ENCODE results near the gene TNFSF9. TPM values are rescaled to one million over a fixed set of nuclear protein-coding genes. Genes with fewer than 3 reads are reported as not detected.
A peak's percentile ranks its signal among the peaks of the same experiment; 100 is the strongest.
"Not testable (repeated sequence)": the region's sequence is repeated elsewhere in the genome, so short reads cannot be mapped to it uniquely, and the experiment has no call there.

TNFSF9 gene
- total RNA-seq, 1 donor from 2014 or later: 2.0 TPM

DNA sequence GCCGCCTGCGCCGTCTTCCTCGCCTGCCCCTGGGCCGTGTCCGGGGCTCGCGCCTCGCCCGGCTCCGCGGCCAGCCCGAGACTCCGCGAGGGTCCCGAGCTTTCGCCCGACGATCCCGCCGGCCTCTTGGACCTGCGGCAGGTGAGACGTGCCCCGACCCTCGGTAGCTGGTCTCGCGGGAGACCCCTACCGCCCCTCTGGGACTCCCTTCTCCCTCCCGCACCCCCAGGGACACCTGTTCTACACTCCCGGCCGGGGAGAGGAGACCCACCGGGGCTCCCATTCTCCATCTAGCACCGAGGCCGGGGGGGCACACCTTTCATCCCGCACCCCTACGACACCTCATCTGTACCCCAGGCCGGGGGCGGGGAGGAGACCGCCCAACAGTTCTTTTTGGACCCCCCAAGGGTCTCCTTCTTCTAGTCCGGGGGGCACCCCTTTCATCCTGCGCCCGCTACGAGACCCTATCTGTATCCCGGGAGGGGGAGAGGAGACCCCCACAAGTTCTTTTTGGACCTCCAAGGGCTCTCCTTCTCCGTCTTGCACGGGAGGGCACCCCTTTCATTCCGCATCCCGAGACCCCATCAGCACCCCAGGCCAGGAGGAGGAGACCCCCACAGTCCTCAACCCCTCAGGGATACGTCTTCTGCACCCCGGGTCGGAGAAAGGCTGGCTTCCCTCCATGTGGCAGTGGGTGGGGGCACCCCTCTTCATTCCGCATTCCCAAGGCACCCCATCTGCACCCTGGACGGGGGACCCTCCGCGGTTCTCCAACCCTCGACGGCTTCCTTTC is 533 bp downstream of the TNFSF9 start:
- FAIRE-seq (no peak), DNase-seq (ENCODE audit: low spot score in 2 of 2) (peak in 1 of 2 donors; percentile 36)

DNA sequence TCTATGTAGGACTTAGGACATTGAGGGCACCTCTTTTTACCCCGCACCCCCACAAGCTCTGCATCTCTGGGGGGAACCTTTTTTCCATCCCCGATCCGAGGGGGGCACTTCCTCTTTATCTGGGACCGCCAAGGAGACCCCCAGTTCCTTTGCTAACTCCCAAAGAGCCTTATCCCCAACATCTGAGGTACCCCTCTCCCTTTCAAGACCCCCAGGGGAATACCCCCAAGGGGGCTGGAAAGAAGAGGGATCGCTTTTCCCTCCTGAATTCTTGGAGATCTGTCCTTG is 1.1 kb downstream of the TNFSF9 start:
- DNase-seq (ENCODE audit: low spot score in 2 of 2): peak in 1 of 2 donors; percentile 35
- no peak for FAIRE-seq

DNA sequence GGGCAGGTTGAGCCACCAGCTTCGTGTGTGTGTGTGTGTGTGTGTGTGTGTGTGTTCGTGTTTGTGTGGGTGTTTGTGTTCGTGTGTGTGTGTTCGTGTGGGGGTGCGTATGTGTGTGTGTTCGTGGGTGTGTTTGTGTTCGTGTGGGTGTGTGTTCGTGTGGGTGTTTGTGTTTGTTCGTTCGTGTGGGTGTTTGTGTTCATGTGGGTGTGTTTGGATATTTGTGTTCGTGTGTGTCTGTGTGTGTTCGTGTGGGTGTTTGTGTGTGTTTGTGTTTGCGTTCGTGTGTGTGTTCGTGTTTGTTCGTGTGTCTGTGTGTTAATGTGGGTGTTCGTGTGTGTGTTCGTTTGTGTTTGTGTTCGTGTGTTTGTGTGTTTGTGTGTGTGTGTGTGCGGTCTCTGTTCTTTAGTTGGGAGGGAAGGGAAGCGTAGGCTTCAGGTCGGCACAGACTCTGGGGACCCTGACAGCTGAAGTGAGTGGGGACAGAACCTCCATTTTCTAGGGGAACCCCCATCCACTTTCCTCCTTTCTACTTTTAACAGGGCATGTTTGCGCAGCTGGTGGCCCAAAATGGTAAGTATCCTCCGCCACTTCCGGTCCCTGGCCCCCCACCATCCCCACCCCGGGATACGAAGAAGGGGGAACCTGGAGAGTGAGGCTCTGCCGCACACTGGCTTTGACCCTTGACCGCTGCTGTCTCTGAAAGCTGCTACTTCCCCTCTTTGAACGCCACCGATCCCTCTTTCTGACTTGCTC is 1.6 kb downstream of the TNFSF9 start:
- DNase-seq (ENCODE audit: low spot score in 2 of 2): peak; percentile 46
- no peak for FAIRE-seq

DNA sequence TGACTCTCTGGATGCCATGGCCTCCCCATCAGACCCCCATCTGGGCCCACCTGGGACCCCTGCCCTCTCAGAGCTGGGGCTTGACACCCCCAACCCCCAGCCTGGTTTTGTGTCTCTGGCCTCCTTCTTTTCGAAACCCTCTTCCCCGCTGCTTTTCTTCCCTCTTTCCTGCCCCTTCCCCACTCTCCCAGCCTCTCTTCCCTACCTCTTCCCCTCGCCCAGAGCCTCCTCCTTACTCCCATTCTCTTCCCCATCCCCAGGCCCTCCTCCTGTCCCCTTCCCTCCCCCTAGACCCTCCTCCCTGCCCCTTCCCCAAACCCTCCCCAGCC is 2.1 kb downstream of the TNFSF9 start:
- no peak for DNase-seq (ENCODE audit: low spot score in 2 of 2)
- no peak for FAIRE-seq

DNA sequence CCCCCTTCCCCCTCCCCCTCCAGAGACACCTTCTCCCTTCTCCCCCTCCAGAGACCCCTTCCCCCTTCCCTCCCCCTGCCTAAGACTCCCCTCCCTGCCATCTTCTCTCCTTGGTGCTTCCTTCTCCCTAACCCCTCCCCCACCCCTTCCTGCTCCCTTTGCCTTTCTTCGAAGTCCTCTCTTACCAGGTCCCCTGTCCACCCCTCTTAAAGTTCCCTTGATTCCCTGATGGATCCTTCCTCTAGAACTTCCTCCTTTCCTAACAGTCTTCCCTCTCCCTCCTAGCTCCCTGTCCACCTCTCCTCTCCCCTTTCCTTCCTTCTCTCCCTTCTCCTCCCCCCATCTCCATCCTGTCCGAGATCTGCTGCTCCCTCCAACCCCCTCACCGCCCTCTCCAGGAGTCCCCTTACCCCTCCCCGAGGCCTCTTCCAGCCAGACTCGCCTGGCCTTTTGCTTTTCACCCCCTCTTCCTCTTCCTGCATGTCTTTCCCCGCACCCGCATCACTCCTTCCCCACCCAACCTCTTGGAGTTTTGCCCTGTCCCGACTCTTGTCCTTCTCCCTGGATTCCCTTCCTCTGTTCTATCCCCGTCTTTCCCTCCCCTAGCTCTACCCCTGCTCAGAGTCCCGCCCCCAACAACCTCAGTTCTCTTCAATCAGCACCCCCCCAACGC is 3.1 kb downstream of the TNFSF9 start:
- DNase-seq (ENCODE audit: low spot score in 2 of 2) (no peak), FAIRE-seq (no peak)

DNA sequence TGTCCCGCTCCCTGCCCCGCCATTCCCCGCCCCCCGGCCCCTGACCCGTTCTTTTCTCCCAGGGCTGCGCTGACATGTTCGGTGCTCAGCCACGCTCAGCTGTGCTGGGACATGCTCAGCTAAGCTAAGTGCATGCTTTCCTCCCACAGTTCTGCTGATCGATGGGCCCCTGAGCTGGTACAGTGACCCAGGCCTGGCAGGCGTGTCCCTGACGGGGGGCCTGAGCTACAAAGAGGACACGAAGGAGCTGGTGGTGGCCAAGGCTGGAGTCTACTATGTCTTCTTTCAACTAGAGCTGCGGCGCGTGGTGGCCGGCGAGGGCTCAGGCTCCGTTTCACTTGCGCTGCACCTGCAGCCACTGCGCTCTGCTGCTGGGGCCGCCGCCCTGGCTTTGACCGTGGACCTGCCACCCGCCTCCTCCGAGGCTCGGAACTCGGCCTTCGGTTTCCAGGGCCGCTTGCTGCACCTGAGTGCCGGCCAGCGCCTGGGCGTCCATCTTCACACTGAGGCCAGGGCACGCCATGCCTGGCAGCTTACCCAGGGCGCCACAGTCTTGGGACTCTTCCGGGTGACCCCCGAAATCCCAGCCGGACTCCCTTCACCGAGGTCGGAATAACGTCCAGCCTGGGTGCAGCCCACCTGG is 3.7 kb downstream of the TNFSF9 start:
- FAIRE-seq: no peak

DNA sequence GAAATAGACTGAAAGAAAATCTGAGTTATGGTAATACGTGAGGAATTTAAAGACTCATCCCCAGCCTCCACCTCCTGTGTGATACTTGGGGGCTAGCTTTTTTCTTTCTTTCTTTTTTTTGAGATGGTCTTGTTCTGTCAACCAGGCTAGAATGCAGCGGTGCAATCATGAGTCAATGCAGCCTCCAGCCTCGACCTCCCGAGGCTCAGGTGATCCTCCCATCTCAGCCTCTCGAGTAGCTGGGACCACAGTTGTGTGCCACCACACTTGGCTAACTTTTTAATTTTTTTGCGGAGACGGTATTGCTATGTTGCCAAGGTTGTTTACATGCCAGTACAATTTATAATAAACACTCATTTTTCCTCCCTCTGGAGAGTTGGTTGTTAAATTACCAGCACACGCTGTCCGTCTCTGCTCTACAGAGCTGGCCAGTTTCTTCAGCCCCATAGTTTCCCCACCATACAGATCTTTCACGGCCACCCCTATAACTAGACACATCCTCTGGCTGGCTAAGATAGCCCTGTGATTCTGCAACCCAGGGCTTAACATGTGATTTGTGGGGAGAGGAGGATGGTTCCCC is 4.8 kb downstream of the TNFSF9 start:
- DNase-seq (ENCODE audit: low spot score in 2 of 2) (no peak), FAIRE-seq (no peak)

More for the DNA sequence above, 3.7 kb downstream of the TNFSF9 start:
- no peak for DNase-seq (ENCODE audit: low spot score in 2 of 2)

DNA sequence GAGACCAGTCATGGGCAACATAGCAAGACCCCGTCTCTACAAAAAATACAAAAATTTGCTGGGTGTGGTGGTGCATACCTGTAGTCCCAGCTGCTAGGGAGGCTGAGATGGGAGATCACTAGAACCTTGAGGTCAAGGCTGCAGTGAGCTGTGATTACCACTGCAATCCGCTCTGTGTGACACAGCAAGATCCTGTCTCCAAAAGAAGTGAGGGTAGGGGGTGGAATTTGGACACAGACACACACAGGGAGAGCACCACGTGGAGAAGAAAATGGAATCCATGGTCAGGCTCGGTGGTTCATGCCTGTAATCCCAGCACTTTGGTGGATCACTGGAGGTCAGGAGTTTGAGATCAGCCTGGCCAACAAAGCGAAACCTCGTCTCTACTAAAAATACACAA is 8.7 kb downstream of the TNFSF9 start:
- no peak for FAIRE-seq
- DNase-seq (ENCODE audit: low spot score in 2 of 2): no peak

DNA sequence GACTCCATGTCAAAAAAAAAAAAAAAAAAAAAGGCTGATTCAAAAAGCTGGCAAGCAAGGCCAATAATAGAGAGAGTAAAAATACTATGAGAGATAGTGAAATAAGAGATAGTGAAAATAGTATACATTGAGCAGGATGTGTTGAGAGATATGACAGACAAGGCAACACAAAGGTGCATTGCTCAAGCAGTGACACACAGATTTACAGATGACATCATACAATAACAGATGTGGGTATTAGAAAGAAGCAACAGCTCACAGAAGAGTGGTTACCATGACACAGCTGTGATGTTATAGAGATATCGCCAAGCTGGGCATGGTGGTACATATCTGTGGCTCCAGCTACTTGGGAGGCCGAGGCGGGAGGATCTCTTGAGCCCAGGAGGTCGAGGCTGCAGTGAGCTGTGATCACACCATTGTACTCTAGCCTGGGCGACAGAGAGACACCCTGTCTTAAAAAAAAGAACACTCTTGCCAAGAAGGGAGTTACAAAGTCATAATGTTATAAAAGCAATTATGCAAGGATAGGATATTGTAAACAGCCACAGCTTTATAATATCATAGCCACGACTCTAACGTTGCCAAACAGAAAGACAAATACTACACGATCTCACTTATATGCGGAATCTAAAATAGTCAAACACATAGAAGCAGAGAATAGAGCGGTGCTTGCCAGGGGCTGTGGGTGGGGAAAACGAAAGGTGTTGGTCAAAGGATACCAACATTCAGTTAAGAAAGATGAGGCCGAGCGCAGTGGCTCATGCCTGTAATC is 10.3 kb downstream of the TNFSF9 start:
- FAIRE-seq: no peak

DNA sequence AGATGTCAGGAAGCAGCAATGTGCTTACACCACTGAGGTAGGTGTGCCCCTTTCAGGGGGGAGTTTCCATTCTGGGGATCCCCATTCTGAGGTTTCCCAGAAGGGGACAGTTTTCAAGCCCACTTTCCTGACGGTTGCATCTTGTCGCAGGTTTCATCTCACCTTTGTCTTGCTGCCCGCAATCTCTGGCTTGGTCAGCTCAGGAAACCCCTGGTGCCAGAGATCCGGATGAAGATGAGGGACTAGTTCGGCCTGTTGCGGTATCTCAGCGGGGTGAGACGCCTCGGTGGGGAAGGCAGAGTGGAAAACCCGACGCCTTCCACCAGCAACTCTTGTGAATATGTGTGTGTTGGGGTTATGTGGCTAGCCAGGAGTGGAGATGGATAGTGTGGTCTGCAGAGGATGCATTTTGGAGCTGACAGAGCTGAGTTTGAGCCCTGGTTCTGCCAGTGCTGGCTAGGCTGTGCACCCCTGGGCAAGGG is 13.1 kb downstream of the TNFSF9 start:
- FAIRE-seq: no peak
- DNase-seq (ENCODE audit: low spot score in 2 of 2): no peak

More for the DNA sequence above, 10.3 kb downstream of the TNFSF9 start:
- DNase-seq (ENCODE audit: low spot score in 2 of 2): no peak

DNA sequence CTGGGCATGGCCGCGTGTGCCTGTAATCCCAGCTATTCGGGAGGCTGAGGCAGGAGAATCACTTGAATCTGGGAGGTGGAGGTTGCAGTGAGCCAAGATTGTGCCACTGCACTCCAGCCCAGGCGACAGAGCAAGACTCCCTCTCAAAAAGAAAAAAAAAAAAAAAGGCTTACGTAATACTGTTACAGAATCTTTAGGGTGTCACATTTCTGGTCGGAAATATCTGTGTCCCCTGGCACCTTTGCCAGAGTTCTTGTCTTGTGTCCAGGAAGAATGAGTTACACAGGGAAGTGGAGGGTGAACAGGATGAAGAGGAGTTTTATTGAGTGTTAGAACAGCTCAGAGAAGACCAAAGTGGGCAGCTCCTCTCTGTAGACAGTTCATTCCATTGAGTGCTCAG is 19.9 kb downstream of the TNFSF9 start:
- DNase-seq (ENCODE audit: low spot score in 2 of 2); FAIRE-seq: not testable (repeated sequence)

DNA sequence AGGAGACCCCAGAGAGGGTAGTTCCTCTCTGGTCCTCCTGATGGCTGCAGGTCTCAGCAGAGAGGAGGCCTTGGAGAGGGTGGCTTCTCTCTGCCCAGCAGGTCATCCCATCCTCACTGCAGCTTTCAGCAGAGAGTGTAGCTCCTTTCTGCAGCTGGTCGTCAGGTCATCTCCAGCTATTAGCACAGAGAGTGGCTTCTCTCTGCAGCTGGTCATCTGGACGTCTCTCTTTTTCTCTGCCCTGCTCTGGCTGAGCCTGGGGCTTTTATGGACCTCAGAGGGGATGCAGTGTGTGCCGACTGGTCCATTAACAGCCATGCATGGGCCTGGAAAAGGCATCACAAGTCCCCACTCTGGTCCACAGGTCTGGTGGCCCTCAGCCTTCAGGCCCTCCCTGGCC is 20.3 kb downstream of the TNFSF9 start:
- FAIRE-seq (no peak), DNase-seq (ENCODE audit: low spot score in 2 of 2) (no peak)

DNA sequence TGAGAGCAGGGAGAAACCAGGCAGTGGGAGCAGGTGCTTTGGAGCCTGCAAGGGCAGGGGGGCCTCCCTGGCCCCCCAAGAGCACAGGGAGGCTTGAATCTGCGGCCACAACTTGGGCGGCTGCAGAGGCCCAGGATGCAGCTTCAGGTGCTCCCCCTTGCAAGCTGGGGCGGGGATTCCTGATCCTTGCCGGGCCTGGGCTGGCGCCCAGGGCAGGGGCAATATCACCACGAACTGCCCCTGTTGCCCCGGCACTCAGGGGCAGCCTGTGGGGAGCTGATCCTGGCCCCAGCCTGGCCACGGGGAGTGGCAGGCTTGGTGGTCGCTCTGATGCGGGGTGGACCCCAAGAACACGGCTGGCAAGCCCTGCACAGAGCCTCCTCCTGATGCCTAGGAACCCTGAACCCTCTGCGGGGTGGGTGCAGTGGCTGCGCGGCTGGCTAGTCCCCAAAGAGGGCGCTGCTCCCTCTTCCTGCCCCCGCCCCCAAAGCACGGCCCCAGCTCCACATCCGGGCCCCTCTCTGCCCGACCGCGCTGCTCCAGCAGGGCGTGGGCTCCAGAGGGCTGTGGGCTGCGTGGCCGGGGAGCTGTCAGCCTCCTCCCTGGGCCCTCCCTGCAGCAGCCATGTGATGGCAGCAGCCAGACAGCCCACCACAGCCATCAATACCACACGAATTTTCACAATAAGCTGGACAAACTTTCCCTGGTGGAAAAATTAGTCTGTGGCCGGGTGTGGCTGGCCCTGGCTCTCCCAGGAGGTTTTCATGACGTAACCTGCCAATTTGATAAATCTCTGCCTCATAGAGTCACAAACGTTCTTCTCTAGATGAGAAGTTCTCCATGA is 21.0 kb downstream of the TNFSF9 start:
- DNase-seq (ENCODE audit: low spot score in 2 of 2): no peak
- FAIRE-seq: no peak

DNA sequence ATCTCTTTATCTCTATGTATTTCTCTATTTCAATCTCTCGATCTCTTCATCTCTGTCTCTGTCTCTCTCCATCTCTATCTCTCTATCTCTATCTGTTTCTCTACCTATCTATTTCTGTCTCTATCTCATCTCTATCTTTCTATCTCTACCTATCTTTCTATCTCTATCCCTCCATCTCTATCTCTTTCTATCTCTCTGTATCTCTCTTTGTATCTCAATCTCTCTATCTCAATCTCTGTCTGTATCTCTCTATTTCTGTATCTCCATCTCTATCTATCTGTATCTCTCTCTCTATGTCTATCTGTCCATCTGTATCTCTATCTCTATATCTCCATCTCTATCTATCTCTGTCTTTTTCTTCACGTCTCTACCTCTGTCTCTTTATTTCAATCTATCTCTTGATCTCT is 25.2 kb downstream of the TNFSF9 start:
- FAIRE-seq: no peak
- no peak for DNase-seq (ENCODE audit: low spot score in 2 of 2)

DNA sequence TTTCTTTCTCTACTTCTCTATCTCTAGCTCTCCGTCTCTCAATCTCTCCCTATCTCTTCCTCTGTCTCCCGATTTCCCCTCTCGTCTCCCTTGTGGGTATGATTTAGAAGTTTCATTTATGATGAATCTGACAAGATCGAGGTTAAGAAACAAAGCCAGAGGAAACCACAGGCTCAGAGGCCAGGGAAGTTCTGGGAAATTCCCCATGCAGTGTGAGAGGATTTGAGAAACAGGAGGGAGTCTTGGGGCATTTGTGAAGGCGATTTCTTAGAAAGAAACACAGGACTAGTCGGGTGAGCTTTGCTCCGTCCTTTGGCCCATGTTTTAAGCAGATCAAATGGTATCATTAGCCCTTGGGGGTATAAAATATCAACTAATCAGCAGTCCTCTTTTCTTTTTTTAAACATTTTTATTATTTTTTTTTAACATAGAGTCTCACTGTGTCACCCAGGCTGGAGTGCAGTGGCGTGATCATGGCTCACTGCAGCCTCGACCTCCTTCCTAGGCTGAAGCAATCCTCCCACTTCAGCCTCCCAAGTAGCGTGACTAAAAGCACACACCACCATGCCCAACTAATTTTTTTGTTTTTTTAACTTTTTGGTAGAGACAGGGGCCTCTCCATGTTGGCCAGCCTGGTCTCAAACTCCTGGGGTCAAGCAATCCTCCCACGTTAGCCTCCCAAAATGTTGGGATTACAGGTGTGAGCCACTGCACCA is 25.8 kb downstream of the TNFSF9 start:
- FAIRE-seq (no peak), DNase-seq (ENCODE audit: low spot score in 2 of 2) (no peak)

DNA sequence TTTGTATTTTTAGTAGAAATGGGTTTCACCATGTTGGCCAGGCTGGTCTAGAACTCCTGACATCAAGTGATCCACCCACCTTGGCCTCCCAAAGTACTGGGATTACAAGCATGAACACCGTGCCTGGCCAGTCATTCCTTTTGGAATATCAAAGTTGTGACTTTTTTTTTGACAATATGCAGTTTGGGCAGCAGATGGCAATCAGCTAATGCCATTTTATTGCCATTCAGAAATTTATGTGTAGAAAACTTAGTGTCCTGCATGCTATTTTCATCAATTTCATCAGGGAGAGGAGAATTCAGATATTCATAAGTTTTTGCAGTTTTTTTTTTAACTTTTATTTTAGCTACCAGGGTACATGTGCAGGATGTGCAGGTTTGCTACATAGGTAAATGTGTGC is 31.6 kb downstream of the TNFSF9 start:
- not testable (repeated sequence) for FAIRE-seq; DNase-seq (ENCODE audit: low spot score in 2 of 2)

DNA sequence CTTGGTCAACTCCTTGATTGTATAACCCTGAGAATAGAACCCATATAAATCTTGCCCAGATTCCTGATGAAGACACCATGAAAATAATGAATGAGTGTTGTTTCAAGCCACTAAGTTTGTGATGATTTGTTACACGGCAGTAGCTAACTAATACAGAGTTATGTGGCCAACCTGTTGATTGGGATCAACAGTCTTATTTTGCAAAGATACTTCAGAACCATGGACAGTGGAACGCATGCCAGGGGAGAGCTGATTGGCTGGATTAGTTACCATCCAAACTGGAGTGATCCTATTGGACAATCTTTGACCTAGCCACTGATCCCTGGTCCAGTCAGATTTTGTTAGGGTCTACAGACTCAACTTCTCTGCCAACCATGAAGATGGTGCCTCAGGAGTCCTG is 33.6 kb downstream of the TNFSF9 start:
- DNase-seq (ENCODE audit: low spot score in 2 of 2) (no peak), FAIRE-seq (no peak)

DNA sequence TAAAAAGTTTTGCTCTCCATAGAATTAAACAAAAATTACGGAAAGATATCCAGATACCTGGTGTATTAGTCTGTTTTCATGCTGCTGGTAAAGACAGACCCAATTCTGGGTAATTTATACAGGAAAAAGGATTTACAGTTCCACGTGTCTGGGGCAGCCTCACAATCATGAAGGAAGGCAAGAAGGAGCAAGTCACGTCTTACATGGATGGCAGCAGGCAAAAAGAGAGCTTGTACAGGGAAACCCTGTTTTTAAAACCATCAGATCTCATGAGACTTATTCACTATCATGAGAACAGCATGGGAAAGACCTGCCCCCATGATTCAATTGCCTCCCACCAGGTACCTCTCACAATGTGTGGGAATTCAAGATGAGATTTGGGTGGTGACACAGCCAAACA is 35.9 kb downstream of the TNFSF9 start:
- not testable (repeated sequence) for DNase-seq (ENCODE audit: low spot score in 2 of 2); FAIRE-seq

Data from frontal cortex (tissue), 4 donors.